Activated T-cell treated with anti-CD3 and anti-CD28 coated beads, Interleukin-2, amount 50 U/mL, for 48 hours (primary cell): ENCODE measurements around the gene PLD1.
"Not testable (repeated sequence)": the region's sequence is repeated elsewhere in the genome, so short reads cannot be mapped to it uniquely, and the experiment has no call there.

Experiments
- DNase-seq, 2 experiments: peaks; one replicate each; pipeline ENCODE4 v3.0.0-alpha.2; 2020

Gene PLD1

GRCh38 chr3:171809861-171810628, at the start of gene PLD1:
TSS of gene PLD1 (minus strand) at chr3:171810483. CDS start at chr3:171738051, 72,432 bp downstream.
- peak; percentile 61 to 67 for DNase-seq

GRCh38 chr3:171858770-171859169, 48.5 kb upstream of the PLD1 start:
- not testable (repeated sequence) for DNase-seq

GRCh38 chr3:171854649-171855305, 44.5 kb upstream of the PLD1 start:
- no peak for DNase-seq

- DNase-seq, result no peak
Observed at GRCh38 chr3:171851660-171852058, 41.4 kb upstream of the PLD1 start.

GRCh38 chr3:171850960-171851659, 40.8 kb upstream of the PLD1 start:
- DNase-seq, result no peak

- DNase-seq, result no peak
Observed at GRCh38 chr3:171850320-171850959, 40.2 kb upstream of the PLD1 start.

GRCh38 chr3:171849617-171850319, 39.5 kb upstream of the PLD1 start:
- DNase-seq, result no peak

- DNase-seq, result no peak
Observed at GRCh38 chr3:171847595-171848259, 37.4 kb upstream of the PLD1 start.

- DNase-seq, result no peak
Observed at GRCh38 chr3:171847133-171847532, 36.9 kb upstream of the PLD1 start.

- DNase-seq, result no peak
Observed at GRCh38 chr3:171846597-171846996, 36.3 kb upstream of the PLD1 start.

GRCh38 chr3:171845481-171846284, 35.4 kb upstream of the PLD1 start:
- DNase-seq, result no peak

GRCh38 chr3:171844873-171845272, 34.6 kb upstream of the PLD1 start:
- no peak for DNase-seq

- no peak for DNase-seq
Observed at GRCh38 chr3:171842864-171843518, 32.7 kb upstream of the PLD1 start, which contains the start of gene TMEM212. TSS of gene TMEM212 (plus strand) at chr3:171843349. CDS start at chr3:171843384, 35 bp downstream.

GRCh38 chr3:171841620-171842000, 31.3 kb upstream of the PLD1 start:
- DNase-seq, result no peak

- DNase-seq, result no peak
Observed at GRCh38 chr3:171840811-171841619, 30.7 kb upstream of the PLD1 start.

GRCh38 chr3:171840445-171840810, 30.1 kb upstream of the PLD1 start:
- no peak for DNase-seq

GRCh38 chr3:171839270-171839669, 29.0 kb upstream of the PLD1 start:
- no peak for DNase-seq

GRCh38 chr3:171838218-171838720, 28.0 kb upstream of the PLD1 start:
- DNase-seq, result no peak

- DNase-seq, result no peak
Observed at GRCh38 chr3:171837698-171838097, 27.4 kb upstream of the PLD1 start.
